DMS 273 (cell line): Measurements from ENCODE around the gene RALGDS.

Experiments
- DNase-seq: peaks from one replicate; lab custom pipeline; 2025; ENCODE audit not compliant: unreplicated experiment; lab: John Stamatoyannopoulos, UW

RALGDS gene

GRCh38 chr9:133151601-133152525 lies 30.8 kb upstream of the RALGDS start:
- no peak for DNase-seq

- no peak for DNase-seq
Observed at GRCh38 chr9:133151041-133151440, 30.0 kb upstream of the RALGDS start.

GRCh38 chr9:133149130-133150015 lies 28.3 kb upstream of the RALGDS start:
- DNase-seq: peak; percentile 98

GRCh38 chr9:133148199-133149129 lies 27.4 kb upstream of the RALGDS start:
- peak; percentile 72 for DNase-seq

- DNase-seq: peak; percentile 79
Observed at GRCh38 chr9:133147412-133148198, 26.6 kb upstream of the RALGDS start.

GRCh38 chr9:133146746-133147411 lies 25.8 kb upstream of the RALGDS start:
- no peak for DNase-seq

GRCh38 chr9:133144904-133145851 lies 24.1 kb upstream of the RALGDS start:
- peak; percentile 32 for DNase-seq

- DNase-seq: peak; percentile 86
Observed at GRCh38 chr9:133144142-133144903, 23.3 kb upstream of the RALGDS start.

GRCh38 chr9:133143639-133144141 lies 22.6 kb upstream of the RALGDS start:
- DNase-seq: no peak

- no peak for DNase-seq
Observed at GRCh38 chr9:133142684-133143622, 21.9 kb upstream of the RALGDS start.

GRCh38 chr9:133141833-133142595 lies 21.0 kb upstream of the RALGDS start:
- DNase-seq: no peak

GRCh38 chr9:133140606-133141005 lies 19.6 kb upstream of the RALGDS start:
- DNase-seq: no peak

GRCh38 chr9:133140174-133140505 lies 19.1 kb upstream of the RALGDS start:
- DNase-seq: no peak

GRCh38 chr9:133139246-133140173 lies 18.5 kb upstream of the RALGDS start:
- no peak for DNase-seq
